Measurements from ENCODE around the gene PCDH1.

Gene PCDH1

GRCh38 chr5:141812512-141812911 is 65.7 kb downstream of the PCDH1 start:
- in situ Hi-C loops (cut with HindIII; ENCODE audit: low sequenced_read_pairs) = no loop called here

GRCh38 chr5:141811287-141812155 is 66.7 kb downstream of the PCDH1 start:
- in situ Hi-C loops (cut with HindIII; ENCODE audit: low sequenced_read_pairs) = no loop called here

GRCh38 chr5:141810702-141811101 is 67.5 kb downstream of the PCDH1 start:
- in situ Hi-C loops (cut with HindIII; ENCODE audit: low sequenced_read_pairs) = no loop called here

- in situ Hi-C loops (cut with HindIII; ENCODE audit: low sequenced_read_pairs) = no loop called here
Measured at GRCh38 chr5:141809380-141810096, 68.7 kb downstream of the PCDH1 start.

GRCh38 chr5:141808857-141809256 is 69.4 kb downstream of the PCDH1 start:
- in situ Hi-C loops (cut with HindIII; ENCODE audit: low sequenced_read_pairs) = no loop called here

- in situ Hi-C loops (cut with HindIII; ENCODE audit: low sequenced_read_pairs) = no loop called here
Measured at GRCh38 chr5:141807732-141808131, 70.5 kb downstream of the PCDH1 start.

GRCh38 chr5:141807329-141807728 is 70.9 kb downstream of the PCDH1 start:
- in situ Hi-C loops (cut with HindIII; ENCODE audit: low sequenced_read_pairs) = no loop called here

GRCh38 chr5:141806626-141807025 is 71.6 kb downstream of the PCDH1 start:
- in situ Hi-C loops (cut with HindIII; ENCODE audit: low sequenced_read_pairs) = no loop called here

- in situ Hi-C loops (cut with HindIII; ENCODE audit: low sequenced_read_pairs) = no loop called here
Measured at GRCh38 chr5:141805874-141806595, 72.2 kb downstream of the PCDH1 start.

- in situ Hi-C loops (cut with HindIII; ENCODE audit: low sequenced_read_pairs) = no loop called here
Measured at GRCh38 chr5:141804475-141804874, 73.7 kb downstream of the PCDH1 start.
